Fibroblast of skin of left biceps (primary cell): ENCODE measurements around the gene UROS.

ENCODE experiments used
- DNase-seq, 2 experiments: peaks; one replicate each; pipeline ENCODE4 v3.0.0-alpha.2; 2013; ENCODE audit warnings: low read depth in 2 of 2

Gene UROS

DNA sequence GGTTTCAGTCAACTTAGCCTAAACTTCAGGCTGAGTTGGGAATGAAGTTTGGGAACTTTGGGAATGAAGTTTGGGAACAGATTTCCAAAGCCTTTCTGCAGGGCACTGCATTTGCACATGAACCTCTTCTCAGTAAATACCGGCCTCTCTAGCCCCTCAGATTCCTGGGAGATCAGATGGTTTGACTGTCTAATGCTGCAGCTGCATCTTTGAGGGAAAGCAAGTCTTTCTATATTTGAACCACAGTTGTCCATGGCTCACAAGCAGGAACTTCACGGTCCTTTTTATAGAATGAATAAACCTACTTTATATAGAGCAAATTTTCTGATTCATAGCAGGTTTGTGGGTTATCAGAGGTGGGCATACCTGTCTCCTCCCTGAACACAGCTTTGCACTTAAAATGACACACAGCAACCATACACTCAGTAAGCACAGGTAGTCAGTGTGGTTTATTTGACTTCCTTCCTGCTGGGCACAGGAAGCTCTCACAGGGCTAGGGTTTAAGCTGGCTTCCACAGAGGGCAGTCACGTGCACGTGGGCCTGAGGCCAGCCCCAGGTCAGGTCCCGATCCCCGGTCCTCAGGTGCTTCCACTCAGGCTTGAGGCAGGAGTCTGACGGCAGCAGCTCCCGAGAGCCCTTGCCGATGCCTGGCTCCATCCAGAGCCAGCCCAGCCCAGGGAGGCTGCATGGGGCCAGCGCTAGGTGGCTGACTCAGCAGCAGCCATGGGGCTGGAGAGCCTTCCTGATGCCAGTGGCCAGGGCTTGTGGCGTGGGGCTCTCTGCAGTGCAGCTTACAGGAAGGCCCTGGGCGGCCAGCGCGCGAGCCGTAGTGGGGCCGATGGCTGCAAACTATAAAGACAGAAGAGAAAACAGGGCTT is 34.7 kb downstream of the UROS start:
- no peak for DNase-seq

DNA sequence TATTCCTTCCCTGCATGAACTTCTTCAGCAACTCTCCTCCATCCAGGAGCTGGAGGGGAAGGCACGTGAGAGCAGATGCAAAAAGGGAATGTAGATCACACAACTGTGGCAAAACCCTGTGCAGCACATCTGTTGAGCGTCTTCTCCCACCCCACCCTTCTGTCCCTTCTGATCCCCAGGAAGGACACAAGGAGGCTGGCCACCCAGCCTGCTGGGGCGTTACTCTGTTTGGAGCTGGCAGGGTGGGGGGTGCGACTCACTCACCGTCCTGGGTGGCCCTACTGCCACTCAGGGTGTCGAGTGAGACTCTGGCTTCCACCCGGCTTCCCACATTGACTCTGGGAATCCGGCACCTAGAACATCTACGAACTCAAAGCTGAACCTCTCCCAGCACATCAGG is 37.3 kb downstream of the UROS start:
- DNase-seq = no peak

DNA sequence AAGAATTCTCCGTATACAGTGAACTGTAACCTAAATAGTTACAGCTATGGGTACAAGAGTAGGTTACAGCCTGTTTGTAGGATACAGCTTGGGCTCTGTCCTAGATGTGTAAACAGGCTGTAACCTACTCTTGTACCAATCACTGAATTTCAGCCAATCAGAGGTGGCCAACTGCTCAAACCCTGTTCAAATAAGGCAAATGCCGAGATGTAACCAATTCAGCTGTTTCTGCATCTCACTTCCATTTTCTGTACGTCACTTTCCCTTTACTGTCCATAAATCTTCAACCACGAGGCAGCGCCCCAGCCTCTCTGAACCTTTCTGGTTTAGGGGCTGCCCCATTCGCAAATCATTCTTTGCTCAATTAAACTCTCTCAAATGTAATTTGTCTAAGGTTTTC is 39.1 kb downstream of the UROS start:
- no peak for DNase-seq

DNA sequence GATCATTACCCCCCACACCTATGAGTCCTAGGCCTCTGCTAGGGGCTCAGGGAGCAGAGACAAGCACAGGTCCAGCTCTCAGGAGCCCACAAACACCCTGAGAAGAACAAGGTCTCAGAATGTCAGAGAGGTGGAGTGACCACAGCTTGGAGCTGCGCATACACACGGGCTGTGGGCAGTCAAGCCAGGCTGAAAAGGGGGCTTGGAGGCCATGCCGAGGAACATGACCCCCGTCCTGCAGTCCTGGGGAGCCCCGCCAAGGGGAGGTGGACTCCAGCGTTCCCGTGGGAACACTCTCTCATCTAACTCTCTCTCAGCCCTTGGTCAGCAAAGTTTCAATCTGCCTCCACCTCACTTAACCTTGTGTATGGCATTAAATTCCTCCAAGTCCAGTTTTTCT is 39.6 kb downstream of the UROS start:
- DNase-seq = no peak

DNA sequence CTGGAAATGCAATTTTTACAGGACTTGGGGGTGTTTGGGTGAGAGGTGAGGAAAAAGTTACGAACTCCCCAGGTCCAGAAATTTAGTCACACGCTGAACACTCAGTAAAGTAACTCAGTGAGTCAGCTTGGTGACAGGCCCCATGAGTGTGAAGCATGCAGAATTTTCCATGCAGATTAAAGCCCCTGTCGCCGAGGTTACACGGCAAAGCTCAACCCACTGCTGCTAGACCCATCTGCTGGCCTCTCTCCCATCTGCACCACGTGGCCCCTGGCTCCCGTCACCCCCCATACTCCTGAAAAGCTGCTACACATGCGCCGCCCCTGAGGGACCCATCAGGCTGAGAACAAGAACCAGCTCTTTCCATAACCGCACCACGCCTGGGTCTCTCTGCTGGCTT is 40.4 kb downstream of the UROS start:
- DNase-seq = no peak

DNA sequence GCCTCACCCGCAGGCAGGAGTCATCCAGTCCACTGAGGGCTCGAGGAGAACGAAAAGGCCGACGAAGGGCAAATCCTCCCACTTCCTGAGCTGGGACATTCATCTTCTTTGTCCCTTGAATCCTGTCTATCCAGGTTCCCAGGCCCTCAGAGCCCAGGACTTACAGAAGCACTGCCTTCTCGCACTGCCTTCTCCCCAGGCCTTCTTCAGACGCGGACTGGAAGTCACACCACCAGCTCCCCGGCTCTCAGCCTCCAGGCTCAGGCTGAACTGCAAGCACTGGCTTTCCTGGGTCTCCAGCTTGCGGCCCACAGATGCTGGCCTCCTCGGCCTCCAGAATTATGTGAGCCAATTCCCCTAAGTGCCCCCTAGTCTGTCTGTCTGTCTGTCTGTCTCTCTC is 41.0 kb downstream of the UROS start:
- DNase-seq = no peak

DNA sequence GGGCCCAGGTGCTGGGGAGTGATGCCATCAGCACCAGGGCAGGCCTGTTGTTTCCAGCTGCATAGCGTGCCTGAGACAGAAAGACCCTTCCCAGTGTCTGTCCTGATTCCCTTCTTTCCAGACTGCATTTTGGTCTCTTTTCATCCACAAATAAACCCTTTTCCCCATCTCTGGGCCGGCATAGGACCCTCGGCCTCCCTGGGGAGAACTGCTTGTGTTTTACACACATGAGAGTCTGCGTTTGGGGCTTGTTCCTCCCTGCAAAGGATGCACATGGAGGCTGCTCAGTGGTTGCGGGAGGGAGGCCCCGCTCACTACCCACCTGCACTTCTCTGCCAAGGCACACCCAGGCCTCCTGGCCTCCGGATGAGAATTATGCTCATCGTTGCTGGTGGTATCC is 41.7 kb downstream of the UROS start:
- no peak for DNase-seq

DNA sequence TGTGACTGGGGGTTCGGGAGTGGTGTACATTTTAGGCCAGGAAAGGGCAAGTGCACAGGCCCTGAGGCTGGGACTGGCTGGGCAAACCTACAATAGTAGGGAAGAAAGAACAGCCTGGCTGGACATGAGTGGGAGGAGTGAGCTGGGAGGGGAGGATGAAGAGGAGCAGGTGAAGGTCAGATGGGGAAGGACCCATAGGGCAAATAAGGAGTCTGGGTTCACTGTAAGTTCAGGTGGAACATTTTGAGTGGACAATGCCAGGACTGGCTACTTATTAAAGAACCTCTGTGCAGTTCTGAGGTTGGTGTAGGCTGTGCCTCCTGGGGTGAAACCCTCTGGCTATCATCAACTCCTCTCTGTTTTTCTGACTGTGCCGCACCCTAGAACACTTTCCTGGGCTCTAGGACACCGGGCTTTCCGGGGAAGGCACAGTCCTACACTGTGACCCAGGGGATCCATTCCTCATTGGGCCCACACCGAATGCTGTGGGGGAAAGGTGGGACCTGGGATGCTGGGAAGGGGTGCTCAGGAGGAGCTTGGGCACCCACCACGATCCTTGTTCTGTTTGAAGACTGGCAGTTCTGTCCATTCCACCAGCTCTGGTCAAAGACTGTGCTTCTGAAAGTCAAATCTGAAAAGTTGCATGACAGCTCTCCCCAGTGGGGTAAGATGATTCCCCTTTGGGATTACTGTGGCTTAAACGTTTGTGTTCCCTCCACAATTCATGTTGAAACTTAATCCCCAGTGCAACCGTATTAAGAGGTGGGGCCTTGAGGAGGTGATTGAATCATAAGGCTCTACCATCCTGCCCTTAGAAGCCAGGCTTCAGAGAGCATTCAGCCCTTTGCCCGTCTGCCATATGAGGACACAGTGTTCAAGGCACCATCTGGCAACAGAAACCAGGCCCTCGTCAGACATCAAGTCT is 43.4 kb downstream of the UROS start:
- no peak for DNase-seq

DNA sequence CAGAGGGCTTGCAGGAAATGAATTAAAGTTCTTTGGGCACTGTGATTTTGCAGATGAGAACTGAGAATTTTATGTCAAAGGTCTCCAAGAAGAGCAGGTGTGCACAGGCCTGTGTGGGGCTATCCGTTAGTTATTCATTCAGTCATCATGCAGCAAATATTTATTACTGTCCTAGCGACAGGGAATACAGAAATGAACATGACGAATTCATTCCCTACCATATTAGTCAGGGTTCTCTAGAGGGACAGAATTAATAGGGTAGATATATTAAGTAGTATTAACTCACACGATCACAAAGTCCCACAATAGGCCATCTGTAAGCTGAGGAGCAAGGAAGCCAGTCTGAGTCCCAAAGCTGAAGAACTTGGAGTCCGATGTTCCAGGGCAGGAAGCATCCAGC is 44.5 kb downstream of the UROS start:
- DNase-seq = no peak

DNA sequence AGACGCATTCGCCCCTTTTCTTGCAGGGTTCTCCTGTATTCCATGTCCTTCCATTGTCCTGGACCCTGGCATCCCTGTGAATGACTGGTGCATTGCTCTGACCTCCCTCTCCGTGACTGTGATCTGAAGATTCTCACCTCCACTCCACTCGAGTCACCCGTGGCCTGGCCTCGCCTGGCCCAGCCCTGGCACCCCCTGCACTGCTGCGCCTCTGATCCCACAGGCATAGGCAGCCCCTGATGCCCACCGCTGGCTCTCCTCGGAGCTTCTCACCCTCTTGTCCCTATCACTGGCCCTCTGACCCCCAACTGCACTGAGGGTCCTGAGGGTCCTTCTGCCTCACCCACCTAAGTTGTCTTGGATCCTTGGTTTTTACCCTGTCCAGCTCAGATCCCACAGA is 45.3 kb downstream of the UROS start:
- no peak for DNase-seq

DNA sequence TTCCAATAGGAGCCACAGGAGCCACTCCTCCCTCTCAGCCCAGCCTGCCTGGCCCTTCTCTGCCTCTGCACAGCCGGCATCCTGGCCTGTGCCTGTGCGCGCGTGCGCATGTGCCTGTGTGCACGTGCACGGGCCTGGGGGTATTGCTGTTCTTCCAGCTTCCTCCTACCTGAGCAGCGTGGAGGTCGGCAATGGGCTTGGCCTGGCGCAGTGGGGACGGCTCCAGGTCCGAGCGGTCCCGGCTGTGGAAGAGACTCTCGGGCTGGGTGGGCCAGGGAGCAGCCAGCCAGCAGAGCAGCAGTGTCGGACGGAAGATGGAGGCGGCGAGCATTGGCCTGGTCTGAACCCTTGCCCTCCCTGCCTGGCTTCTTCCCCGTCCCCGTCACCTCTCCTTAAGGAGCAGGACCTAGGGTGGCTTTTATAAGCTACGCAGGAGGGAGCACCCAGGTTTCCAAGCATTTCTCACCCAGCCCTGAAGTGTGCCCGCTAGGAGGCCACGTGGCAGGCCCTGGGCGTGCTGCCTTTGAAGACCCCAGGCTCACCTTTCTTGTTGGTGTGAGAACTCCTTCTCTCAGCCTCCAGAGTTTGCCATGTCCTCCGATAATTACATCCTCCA is 47.5 kb downstream of the UROS start, which contains the start of gene MMP21:
Gene MMP21 (minus strand): TSS at position 331 of the 616 bp plus-strand sequence. CDS start 0 bp downstream, at position 331.
- DNase-seq = no peak

DNA sequence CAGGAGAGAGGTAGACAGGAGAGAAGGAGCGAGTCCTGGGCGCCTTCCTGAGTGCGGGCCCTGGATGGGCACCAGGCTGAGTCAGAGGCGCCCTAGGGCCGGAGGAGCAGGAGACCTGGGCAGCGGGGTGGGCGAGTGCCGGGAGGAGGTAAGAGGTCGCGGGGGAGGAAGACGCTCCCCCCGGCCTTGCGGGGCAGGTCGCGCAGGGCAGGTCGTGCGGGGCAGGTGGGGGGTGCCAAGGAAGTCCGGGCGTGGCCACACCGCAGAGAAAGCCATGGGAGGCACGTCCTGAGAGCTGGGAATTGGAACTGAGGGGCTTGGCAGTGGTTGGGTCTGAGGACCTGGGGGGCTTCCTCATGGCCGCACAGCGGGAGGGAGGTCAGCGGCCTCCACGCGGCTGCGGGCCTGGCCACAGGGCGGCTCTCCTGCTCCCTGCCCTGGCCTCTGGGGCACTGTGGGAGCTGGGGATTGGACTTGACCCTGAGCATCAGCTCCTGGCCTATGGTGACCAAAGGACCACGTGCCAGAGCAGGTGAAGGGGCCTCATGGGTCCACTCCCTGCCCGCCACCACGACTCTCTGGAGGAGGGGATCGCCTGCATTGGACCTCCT is 48.4 kb downstream of the UROS start:
- no peak for DNase-seq

DNA sequence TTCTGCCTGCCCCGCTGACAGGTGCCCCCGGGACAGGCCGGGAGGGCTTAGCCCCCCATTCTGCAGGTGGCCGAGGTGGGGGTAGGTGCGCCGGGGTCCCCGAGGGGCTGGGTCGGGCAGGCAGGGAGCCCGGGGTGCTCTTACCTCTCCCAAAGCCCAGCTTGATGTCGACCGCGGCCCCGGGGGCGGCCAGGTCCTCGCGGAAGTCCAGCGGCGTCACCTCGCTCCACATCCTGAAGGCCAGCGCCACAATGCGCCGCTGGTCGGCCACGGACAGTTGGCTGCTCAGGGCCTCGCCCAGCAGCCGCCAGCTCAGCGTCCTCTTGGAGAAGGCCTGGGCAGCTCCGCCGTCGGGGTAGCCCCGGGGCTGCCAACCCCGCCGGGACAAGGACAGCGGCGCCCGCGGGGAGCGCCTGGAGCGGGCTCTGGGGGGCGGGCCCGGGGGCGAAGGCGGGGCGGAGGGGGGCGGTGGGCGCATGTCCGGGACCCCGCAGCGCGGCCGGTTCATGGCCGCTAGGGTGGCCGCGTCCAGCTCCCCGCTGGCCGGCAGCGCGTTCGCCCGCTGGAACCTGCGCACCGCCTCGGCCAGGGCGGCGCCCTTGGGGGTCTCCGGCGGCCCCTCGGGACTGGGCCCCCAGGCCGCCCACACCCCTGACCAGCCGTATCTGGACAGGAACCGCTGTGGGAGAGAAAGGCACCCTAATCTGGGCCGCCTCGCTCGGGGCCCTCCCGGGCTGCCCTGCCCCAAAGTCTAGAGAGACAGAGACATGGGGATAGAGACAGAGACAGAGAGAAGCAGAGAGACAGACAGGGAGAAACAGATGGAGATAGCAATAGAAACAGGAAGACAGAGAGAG is 49.1 kb downstream of the UROS start:
- no peak for DNase-seq

DNA sequence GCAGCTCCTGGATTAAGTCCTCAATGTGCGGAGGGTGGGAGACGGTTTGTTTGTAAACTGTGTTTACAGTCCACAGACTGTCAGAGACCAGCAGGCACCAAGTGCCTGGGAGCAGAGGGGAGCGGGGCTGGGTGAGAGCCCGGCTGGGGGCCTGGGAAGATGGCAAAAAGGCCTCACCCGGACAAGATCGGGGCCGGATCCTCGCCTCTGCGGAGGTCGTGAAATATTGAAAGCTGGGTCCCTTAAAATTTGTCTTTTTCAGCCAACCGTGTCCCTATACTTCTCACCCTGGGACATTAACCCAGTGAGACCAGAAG is 50.2 kb downstream of the UROS start:
- no peak for DNase-seq

DNA sequence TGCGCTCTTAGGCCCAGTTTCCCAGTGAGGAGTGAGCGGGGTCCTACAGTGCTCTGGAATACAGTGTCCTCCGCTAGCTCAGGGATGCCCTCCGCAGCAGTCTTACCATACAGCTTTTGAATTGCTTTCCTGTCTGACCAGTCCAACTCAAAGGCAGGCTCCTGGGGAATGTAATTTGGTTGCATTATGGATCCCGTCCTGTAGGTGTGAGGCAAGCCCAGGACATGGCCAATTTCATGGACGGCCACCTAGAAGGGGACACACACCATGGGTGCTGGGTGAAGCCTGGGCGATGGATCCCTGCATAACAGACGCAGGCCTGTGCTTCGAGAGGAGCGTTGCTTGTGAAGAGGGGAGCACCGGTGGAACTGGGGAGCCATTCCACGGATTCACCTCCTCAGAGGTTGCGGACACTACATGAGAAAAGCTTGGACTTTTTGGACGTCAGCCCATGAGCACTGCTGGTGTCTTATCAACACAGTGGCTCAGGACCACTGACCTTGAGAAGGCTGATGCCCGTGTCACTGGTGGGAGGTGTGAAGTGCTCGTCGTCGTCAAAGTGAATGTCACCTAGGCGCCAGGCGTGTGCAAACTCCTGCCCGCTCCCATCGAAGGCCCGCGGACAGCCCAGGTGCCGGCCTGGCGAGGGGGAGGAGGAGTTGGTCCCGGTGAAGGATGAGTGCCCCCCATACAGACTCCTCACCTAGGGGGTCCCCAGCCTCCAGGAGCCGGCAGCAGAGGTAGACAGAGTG is 50.8 kb downstream of the UROS start:
- DNase-seq = no peak

DNA sequence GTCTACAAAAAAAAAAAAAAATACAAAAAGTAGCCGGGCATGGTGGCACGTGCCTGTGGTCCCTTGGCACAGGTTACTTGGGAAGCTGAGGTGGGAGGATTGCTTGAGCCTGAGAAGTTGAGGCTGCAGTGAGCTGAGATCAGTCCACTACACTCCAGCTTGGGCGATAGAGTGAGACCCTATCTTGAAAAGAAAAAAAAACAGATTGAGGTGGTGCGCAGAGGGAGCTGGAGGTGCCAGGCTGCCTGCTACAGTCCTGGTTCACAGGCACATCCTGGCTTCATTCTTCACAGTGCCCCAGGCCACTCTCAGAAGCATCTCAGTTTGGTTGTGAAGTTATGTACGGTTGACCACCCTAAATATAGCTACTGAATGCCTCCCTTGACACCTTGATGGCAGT is 52.2 kb downstream of the UROS start:
- no peak for DNase-seq

DNA sequence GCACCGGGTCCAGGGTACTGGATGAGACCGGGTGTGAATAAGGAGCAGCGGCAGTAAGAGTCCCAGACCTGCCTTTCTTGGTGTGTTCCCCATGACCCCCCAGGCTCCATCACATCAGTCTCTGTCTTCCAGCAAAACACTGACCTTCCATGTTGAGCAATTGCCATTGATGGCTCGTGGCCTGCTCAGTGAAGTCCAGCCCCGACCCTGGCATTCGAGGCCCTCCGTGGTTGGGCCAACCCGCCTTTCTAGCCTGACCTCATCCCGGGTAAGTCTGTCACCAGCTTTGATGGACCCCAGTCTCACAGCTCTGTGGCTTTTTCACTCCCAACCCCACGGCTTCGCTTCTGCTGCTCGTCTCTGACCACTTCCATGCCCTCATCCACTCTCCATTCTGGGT is 53.9 kb downstream of the UROS start:
- no peak for DNase-seq

DNA sequence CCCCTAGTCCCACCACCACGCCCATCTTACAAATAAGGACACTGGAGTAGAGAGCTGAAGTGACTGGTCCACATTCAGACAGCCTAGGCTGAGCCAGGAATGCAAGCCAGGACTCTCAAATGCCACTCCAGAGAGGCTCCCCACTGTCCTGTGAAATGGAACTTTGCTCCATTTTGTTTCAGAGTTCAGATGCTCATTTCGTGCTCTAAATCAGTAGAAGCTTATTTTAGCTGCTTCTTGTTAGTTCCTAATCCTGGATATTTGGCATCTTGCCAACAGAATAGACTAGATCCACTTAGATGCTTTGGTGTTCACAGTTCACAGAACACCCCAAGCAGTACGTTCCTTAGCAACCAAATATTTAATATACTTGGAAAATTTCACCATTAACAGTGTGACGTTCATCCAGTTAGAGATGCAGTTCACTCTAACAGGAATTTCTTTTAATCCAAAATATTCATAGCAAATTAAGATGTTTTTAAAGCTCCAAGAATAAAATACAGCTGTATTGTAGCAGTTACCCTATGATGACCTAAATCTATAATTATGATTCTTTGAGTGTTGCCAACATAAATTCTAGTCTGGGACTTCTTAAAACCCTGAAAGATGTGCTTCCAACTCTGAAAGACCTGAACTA is 54.7 kb downstream of the UROS start:
- DNase-seq = peak in 1 of 2 experiments; percentile 1

DNA sequence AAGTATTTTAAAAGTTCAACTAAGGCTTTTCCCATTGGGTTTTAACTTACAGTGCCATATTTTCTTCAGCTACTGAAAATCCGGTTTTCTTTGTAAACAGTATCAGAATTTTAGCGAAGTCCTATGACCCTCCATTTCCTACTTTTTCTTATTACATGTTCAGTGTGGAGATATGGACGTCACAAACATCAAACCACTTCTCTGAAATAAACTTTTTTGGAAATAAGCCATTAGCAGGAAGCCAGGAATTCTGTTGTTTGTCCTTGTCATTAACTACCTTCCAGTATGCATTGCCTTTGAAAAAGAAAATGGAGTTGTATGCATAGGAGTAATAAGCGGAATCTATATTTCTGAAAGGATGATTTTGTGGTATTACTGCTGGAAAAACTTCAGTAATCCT is 56.5 kb downstream of the UROS start:
- DNase-seq = no peak

DNA sequence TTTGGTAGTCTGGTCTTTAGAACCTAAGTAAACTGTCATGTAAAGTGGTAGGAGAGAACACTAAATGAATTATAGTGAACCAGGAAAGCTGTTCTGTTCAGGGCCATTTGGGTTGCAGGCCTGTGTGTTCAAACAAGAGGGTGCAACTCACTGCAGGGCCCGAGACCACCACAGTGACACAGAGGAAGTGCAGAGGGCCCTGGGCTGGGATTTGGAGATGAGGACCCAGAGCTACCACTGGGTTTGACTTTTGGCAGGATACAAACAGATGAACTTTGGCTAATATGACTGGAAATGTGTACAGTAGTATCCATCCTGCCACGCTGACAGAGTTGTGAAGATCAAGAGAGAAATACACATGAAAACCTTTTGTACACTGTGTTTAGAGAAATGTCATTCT is 57.2 kb downstream of the UROS start:
- no peak for DNase-seq
